ENCODE results near the gene PPP3CA. TPM values are rescaled to one million over a fixed set of nuclear protein-coding genes. Genes with fewer than 3 reads are reported as not detected.

The PPP3CA gene
- total and polyA plus RNA-seq, 2 of the 13 experiments (the other 11 are each of a cell fraction or from before 2014, with no cell fraction given): 4.8 to 13.2 TPM

- Histone ChIP-seq H2AFZ (ENCODE audit: low read length) (no peak overlapping the region), H4K20me1 (ENCODE audit: insufficient read depth, low read length) (no peaks in the 10 kb centered on the region), H3K36me3 (replicated peaks in 1 of 2; ENCODE audit: control insufficient read depth in 1 of 2, insufficient read depth in 2 of 2, low read length in 2 of 2) (no peaks in the 10 kb centered on the region; a peak in 1 of 5 replicates), H3K4me3 (replicated peaks in 1 of 3; ENCODE audit: insufficient read depth in 1 of 3, low read depth in 2 of 3, low read length in 3 of 3) (no peak overlapping the region), H3K27me3 (ENCODE audit: control insufficient read depth in 1 of 2, insufficient read depth in 2 of 2, low read length in 2 of 2) (no peaks in the 10 kb centered on the region), H3K9me3 (ENCODE audit: low read length) (no peaks in the 10 kb centered on the region), H3K9ac (ENCODE audit: insufficient read depth, low read depth, low read length) (no peak overlapping the region), H3K4me1 (ENCODE audit: insufficient read depth, low read length) (0 out of 2 replicates have a peak, but pooled peaks cover under 1% of the 10 kb centered on the region), H3K27ac (ENCODE audit: extremely low read length, insufficient read depth, low read length) (no peak overlapping the region), H3K4me2 (ENCODE audit: low read depth, low read length) (no peak overlapping the region), H3K79me2 (ENCODE audit: insufficient read depth, low read length) (no peaks in the 10 kb centered on the region)
- intact Hi-C loops (cut with micrococcal nuclease; ENCODE audit: unreplicated experiment) (no loop called here), in situ Hi-C loops (cut with HindIII; ENCODE audit: extremely low pct_ligation_motif_present, low pct_unique_long_range_greater_than_20kb) (no loop called here)
- no TSS peak for BruUV-seq (replicated peaks)
- CTCF ChIA-PET (ENCODE audit: low intra/inter-chr PET ratio, low total read pairs): no interaction called here
- FAIRE-seq (no peak), ATAC-seq (no peak), DNase-seq (ENCODE audit: low spot score) (no peak)
- WGBS (ENCODE audit: low lambda C conversion rate): 94% methylated on average over 2 of the region's 2 CpGs
- POLR2A ChIA-PET: no interaction called here
- TF ChIP-seq, protein P1, sequence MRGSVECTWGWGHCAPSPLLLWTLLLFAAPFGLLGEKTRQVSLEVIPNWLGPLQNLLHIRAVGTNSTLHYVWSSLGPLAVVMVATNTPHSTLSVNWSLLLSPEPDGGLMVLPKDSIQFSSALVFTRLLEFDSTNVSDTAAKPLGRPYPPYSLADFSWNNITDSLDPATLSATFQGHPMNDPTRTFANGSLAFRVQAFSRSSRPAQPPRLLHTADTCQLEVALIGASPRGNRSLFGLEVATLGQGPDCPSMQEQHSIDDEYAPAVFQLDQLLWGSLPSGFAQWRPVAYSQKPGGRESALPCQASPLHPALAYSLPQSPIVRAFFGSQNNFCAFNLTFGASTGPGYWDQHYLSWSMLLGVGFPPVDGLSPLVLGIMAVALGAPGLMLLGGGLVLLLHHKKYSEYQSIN (CRISPR knock-in tag; IDR thresholded peaks at IDR 0.05; ENCODE audit: borderline replicate concordance): no peak
- TF ChIP-seq, protein P2, sequence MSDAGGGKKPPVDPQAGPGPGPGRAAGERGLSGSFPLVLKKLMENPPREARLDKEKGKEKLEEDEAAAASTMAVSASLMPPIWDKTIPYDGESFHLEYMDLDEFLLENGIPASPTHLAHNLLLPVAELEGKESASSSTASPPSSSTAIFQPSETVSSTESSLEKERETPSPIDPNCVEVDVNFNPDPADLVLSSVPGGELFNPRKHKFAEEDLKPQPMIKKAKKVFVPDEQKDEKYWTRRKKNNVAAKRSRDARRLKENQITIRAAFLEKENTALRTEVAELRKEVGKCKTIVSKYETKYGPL (CRISPR knock-in tag; IDR thresholded peaks at IDR 0.05): no peak
- TF ChIP-seq ZBTB7B (CRISPR knock-in tag; IDR thresholded peaks at IDR 0.05) (no peak), NR2F6 (IDR thresholded peaks at IDR 0.05) (no peak), NR2F6 (CRISPR knock-in tag; IDR thresholded peaks at IDR 0.05) (no peak), ZNF292 (CRISPR knock-in tag; IDR thresholded peaks at IDR 0.05; ENCODE audit: borderline replicate concordance, low read depth) (no peak), TOPORS (CRISPR knock-in tag; IDR thresholded peaks at IDR 0.05) (no peak), CHD4 (IDR thresholded peaks at IDR 0.05; ENCODE audit: borderline replicate concordance, low read length) (no peak), ZFP41 (CRISPR knock-in tag; IDR thresholded peaks at IDR 0.05; ENCODE audit: borderline replicate concordance) (no peak), MED8 (CRISPR knock-in tag; IDR thresholded peaks at IDR 0.05; ENCODE audit: insufficient replicate concordance) (no peak)
- TF ChIP-seq, protein P3, sequence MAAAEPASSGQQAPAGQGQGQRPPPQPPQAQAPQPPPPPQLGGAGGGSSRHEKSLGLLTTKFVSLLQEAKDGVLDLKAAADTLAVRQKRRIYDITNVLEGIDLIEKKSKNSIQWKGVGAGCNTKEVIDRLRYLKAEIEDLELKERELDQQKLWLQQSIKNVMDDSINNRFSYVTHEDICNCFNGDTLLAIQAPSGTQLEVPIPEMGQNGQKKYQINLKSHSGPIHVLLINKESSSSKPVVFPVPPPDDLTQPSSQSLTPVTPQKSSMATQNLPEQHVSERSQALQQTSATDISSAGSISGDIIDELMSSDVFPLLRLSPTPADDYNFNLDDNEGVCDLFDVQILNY (CRISPR knock-in tag; conservative IDR thresholded peaks at IDR 0.05): no peak
Measured at GRCh38 chr4:101292901-101293300, 54.4 kb downstream of the PPP3CA start.
